Stimulated activated CD4-positive, alpha-beta T cell treated with anti-CD3 and anti-CD28 coated beads, Interleukin-1b, Interleukin-23, amount 100 ng/mL, for 1 hour (primary cell): Measurements from ENCODE around the gene M1AP.

Experiments used
- DNase-seq, 2 donors: peaks; one replicate each; pipeline ENCODE4 v3.0.0-alpha.2; 2020; ENCODE audit warnings: low read depth in 2 of 2

M1AP gene

DNA sequence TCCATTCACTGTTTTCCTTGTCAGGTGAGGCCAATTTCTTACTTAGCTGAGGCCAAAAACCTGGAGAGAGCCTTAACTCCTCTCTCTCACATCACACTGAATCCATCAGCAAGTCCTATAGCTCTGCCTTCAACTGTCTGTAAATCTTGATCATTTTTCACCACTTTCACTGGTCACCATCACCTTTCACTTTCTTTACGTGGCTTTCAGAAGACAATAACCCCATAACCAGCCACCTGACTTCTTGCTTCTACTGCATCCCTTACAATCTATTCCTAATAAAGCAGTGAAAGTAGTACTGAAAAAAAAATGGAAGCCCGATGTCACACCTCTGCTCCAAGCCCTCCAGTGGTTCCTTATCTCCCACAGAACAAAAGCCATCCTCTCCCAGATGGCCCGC, 102.1 kb downstream of the M1AP start:
- no peak for DNase-seq

GRCh38 chr2:74544634-74545033, 103.5 kb downstream of the M1AP start:
- no peak for DNase-seq

DNA sequence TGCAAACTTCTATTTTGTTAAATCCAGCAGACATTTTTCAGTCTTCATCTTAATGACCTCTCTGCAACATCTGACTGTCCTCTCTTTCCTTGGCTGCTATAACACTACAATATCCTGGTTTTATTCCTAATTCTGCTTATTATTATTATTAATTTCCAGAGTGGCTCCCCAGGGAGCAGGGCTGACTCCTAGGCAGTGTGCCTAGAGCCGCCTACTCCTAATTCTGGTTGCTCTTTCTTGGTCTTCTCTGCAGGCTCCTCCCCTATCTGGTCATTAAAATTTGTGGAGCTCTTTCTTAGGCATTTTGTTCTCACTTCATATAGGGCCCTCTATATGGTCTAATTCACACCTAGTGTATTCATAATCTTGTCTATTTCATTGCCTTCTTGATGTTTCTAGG, 105.2 kb downstream of the M1AP start:
- DNase-seq, result no peak

GRCh38 chr2:74540291-74540690, 107.8 kb downstream of the M1AP start:
- DNase-seq, result no peak

GRCh38 chr2:74538881-74539339, 109.2 kb downstream of the M1AP start:
- DNase-seq, result no peak

DNA sequence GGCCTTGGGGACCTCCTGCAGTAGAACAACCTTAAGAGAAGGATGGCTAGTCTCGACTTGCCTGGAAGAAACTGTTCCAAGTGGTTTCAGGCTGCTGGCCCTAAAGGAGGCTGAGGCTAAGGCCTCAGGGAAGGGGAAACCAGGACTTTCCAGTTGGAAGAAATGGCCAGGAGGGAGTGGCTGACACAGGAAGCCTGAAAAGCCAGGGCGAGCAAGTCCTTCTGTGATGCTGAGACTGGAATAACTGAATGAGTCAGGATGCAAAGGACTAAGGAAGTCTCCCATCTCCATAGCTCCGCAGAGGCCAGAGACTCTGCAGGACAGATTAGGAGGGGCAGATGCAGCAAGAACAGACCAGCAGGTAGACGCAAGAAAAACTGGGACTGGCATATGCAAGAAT, 111.0 kb downstream of the M1AP start:
- DNase-seq, result no peak

GRCh38 chr2:74536166-74536950, 111.8 kb downstream of the M1AP start:
- DNase-seq, result no peak

DNA sequence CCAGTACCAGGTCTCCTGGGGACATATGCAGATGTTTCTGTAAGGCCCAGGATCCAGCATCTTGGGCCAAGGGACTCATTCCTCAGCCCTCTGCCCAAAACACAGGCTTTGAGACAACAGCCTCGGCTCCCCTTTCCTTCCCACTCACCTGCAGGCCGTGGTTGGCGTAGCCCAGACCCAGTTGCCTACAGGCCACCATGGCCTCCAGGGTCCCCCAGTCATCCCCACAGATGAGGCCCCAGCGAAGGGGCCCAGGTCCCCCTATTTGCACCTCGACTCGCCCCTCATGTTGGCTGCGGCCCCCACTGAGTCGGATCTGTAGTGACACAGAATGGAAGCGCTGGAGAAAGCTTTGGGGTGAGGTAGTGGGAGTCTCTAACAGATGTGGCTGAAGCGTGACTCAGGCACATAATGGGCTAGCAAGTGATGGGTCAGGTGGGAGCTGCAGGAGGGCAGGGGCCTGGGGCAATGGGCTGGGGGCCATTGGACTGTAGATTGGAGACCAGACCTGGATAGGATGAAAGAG, 112.6 kb downstream of the M1AP start:
- no peak for DNase-seq

GRCh38 chr2:74534411-74534810, 113.7 kb downstream of the M1AP start:
- no peak for DNase-seq

DNA sequence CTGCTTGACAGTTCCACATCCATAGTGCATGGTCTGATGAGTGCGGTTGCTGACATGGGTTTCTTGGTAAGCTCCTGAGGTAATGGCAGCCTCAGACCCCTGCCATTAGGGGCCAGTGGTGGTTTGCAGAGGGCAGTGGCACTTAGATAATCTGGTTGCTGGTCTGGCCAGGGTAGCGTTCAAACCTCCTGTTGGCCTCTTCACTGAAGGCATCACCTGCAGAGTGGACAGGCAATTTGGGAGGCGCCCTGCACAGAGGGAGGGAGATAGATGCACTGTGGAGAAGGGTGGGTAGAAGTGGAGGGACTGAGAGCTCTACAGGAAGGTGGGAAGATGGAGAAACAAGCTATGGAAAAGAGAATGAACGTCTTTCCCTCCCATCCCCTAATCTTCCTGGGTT, 114.7 kb downstream of the M1AP start:
- no peak for DNase-seq

- DNase-seq, result no peak
Measured at GRCh38 chr2:74532222-74532621, 115.9 kb downstream of the M1AP start.

- DNase-seq, result no peak
Measured at GRCh38 chr2:74531666-74532065, 116.5 kb downstream of the M1AP start.

DNA sequence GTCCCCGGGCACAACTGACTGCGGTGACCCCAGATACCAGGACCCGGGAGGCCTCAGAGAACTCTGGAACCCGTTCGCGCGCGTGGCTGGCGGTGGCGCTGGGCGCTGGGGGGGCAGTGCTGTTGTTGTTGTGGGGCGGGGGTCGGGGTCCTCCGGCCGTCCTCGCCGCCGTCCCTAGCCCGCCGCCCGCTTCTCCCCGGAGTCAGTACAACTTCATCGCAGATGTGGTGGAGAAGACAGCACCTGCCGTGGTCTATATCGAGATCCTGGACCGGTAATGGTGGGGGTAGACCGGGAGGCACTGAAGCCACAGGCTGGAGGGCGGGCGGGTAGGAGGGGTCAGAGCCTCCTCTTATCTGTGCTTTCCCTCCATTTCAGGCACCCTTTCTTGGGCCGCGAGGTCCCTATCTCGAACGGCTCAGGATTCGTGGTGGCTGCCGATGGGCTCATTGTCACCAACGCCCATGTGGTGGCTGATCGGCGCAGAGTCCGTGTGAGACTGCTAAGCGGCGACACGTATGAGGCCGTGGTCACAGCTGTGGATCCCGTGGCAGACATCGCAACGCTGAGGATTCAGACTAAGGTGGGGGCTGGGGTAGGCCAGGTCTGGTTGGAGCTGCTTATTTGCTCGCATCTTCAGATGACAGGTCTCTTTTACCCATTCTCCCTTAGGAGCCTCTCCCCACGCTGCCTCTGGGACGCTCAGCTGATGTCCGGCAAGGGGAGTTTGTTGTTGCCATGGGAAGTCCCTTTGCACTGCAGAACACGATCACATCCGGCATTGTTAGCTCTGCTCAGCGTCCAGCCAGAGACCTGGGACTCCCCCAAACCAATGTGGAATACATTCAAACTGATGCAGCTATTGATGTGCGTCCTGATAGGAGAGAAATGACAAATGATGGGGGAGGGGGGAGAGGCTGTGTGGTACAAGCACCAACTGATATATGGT, 117.6 kb downstream of the M1AP start:
- no peak for DNase-seq

DNA sequence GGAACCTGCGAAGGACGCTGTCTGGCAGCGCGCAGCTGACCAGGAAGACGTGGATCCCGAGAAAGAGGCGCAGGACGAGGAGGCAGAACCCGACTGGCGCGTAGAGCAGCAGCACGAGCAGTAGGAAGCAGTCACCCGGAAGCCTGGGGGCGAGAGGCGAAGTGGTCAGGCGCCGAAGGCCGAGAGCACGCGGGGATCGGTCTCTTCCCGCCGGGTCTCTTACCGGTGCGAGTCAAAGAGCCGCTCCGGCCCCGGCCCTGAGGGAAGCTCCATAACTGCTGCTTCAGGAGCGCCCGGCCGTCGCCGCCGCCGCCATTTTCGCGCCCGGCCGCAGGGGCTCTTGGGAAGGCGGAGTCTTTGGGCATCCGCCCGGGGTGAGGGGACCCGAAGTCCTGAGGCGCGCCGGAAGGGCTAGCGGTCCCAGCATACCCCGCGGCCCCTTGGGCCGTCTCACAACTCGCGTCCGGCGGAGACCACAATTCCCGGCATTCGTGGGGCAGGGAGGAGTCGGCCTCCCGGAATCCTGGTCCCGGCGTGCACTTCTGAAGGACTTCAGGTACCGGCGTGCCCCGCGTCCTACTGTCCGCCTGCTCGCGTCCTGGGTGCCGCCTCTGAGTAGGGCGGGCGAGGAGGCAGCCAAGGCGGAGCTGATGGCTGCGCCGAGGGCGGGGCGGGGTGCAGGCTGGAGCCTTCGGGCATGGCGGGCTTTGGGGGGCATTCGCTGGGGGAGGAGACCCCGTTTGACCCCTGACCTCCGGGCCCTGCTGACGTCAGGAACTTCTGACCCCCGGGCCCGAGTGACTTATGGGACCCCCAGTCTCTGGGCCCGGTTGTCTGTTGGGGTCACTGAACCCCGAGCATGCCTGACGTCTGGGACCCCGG, 118.5 kb downstream of the M1AP start, which contains the start of the genes AUP1 and HTRA2:
TSS of gene AUP1 (minus strand) at position 350 of the 882 bp plus-strand sequence. CDS start at position 273, 77 bp downstream.
TSS of gene HTRA2 (plus strand) at position 577 of the 882 bp plus-strand sequence. CDS start at position 651, 74 bp downstream.
- peak; percentile 54 to 70 for DNase-seq

GRCh38 chr2:74528600-74529356, 119.4 kb downstream of the M1AP start:
- DNase-seq, result no peak

GRCh38 chr2:74527741-74528140, 120.4 kb downstream of the M1AP start:
- DNase-seq, result no peak

DNA sequence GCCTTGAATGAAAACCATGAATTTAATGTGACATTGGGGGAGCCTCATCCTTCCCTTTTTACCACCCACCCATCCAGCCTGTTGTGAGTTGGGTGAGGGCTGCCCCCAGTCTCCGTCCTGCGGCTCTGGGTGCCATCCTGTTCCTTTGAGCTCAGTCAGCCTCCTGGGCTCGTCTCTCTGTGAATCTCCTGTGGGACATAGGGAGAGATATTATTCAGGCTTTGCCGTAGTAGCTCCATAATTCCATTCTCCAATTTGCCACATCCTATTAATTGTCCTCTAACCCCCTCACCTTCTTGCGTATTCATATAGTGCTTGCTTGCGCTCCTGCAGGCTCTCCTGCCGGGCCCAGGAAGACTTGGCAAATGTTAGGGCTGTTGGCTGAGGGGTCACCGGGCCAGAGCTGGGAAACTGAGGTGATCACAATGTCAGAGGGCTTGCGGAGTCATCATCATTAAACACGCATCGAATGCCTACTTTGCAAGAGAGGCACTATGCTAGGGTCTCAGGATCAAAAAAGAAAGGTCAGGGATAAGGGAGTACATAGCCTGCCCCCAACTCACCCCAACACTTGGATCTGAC, 121.4 kb downstream of the M1AP start:
- DNase-seq, result no peak

DNA sequence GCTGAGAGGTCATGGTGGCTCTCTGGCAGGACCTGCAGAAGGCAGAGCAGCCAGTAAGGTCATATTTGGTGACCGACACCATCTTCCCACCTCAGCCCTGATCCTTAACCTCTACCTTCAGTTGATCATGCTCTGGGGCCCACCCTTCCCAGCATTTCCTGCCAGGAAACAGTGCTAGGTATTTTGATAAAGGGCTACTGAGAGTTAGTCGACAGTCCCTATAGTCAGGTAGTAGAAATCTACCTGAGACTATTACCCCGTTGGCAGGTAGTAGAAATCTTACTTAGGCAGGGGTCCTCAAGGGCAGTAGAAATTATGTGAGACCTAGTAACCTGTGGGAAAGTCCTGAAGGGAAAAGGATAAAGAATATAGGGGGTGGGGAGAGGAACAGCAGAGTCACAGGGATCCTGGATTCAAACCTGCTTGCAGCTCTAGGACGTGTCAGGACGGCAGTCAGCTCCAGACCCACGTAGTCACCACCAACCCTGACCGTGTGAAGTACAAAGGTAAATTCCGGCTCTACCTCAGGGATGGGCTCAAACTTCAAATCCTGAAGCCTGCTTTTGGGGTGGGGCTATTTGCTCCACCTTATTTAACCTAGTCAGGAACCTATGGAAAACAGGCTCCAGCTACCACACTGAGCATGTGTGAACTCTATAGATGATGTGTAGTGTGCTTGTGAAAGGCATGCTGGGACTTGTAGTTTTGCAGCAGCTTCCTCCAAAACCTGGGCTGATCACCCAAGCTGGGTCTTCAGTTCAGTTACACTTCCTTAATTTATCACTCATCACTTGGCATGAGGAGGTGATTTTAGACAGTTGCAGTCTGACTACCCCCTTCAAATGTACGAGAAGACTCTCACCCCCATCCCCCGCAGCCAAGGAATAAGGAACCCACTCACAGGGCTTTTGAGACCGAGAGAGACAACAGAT, 122.1 kb downstream of the M1AP start, which contains the start of gene DQX1:
TSS of gene DQX1 (minus strand) at position 515 of the 932 bp plus-strand sequence. CDS start at position 13, 502 bp downstream.
- no peak for DNase-seq
